MCF 10A (cell line): ENCODE data around the gene SLC25A12. TPM values are rescaled to one million over a fixed set of nuclear protein-coding genes. Genes with fewer than 3 reads are reported as not detected.
A peak's percentile ranks its signal among the peaks of the same experiment; 100 is the strongest.

ENCODE experiments used
- BruUV-seq: library from RNA; stranded (reverse); fragments of 400-500 nt; replicated peaks from 2 replicates; lab custom pipeline; 2021; lab: Mats Ljungman, UMichigan
- CTCF ChIA-PET: fragments of 300-600 bp; sonication (Branson Sonifier 250); formaldehyde crosslinking; extraction: SDS; loops from one replicate; lab custom pipeline; 2021; ENCODE audit warnings: antibody characterized with exemption, inconsistent platforms; lab: Yijun Ruan, JAX
- POLR2A ChIA-PET: fragments of 300-600, 350-650 bp; sonication (Branson Sonifier 250); formaldehyde crosslinking; extraction: SDS; loops from one replicate; lab custom pipeline; 2020; ENCODE audit warnings: antibody characterized with exemption, inconsistent platforms; lab: Yijun Ruan, JAX
- DNase-seq: peaks from one replicate; pipeline ENCODE4 v3.0.0-alpha.2; 2018; ENCODE audit not compliant: unreplicated experiment
- H3K27ac Mint-ChIP-seq: one replicate; pipeline ENCODE4 v1.8.0; 2022; ENCODE audit warnings: mild to moderate bottlenecking, low read depth, mixed read lengths; ENCODE audit not compliant: unreplicated experiment
- H3K27me3 Mint-ChIP-seq: one replicate; pipeline ENCODE4 v1.8.0; 2022; ENCODE audit warnings: mixed read lengths; ENCODE audit not compliant: insufficient read depth, unreplicated experiment
- H3K36me3 Mint-ChIP-seq: one replicate; pipeline ENCODE4 v1.8.0; 2022; ENCODE audit warnings: mild to moderate bottlenecking, moderate library complexity, mixed read lengths; ENCODE audit not compliant: insufficient read depth, unreplicated experiment
- H3K4me1 Mint-ChIP-seq: one replicate; pipeline ENCODE4 v1.8.0; 2022; ENCODE audit warnings: mixed read lengths; ENCODE audit not compliant: insufficient read depth, unreplicated experiment
- H3K4me3 Mint-ChIP-seq: one replicate; pipeline ENCODE4 v1.8.0; 2022; ENCODE audit warnings: mild to moderate bottlenecking, moderate library complexity, mixed read lengths; ENCODE audit not compliant: unreplicated experiment
- H3K9me3 Mint-ChIP-seq: one replicate; pipeline ENCODE4 v1.8.0; 2022; ENCODE audit warnings: mixed read lengths; ENCODE audit not compliant: unreplicated experiment
- CTCF ChIP-seq: fragments of 200-600 bp; IDR thresholded peaks from one replicate; pipeline ENCODE4 v1.8.0; 2022; ENCODE audit warnings: antibody characterized with exemption, mild to moderate bottlenecking; ENCODE audit not compliant: unreplicated experiment
- intact Hi-C: fragments of 100-400 bp; cut with micrococcal nuclease; formaldehyde crosslinking; loops from 2 replicates; pipeline ENCODE4 v1.14.1; 2022
- total RNA-seq: library from RNA; stranded (reverse); gene quantifications from 2 replicates; pipeline ENCODE4 v1.2.3, GENCODE V29; 2022

SLC25A12 gene
- total RNA-seq, 1 experiment from 2014 or later, result 12.5 TPM

DNA sequence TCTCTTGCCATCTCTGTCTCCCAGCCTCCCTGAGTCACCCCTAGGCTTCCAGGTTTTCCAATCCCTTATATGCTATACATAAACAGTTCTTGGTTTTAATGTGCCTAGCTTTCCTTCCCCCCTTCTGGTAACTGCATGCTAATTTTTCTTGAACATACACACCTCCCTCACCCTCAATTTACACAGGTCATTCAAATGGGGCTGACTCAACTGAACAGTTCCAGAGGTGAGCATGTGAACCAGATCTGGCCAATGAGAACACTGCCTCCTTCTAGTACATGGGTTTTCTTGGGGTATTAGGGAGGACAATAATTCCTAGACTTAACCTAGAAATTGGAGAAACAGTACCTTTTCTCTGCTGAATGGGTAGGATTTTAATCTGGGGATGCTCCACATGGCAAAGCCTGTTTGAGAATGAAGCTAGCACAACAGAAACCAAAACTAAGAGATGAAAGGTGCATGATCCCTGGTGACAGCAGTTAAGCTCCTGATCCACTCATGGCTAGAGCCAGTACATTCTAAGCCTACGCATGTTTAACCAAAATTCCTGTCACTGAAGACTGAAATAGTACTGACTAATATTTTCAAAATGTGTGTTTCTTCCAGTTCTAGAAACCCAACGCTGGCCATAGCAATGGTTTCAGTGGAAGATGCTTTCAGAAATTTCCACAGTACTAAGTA, 11.8 kb downstream of the SLC25A12 start:
- Mint-ChIP-seq H3K36me3 (peaks cover 17% of the 10 kb centered on the region), H3K9me3 (no peaks in the 10 kb centered on the region), H3K4me3 (no peak overlapping the region), H3K4me1 (peaks cover 14% of the 10 kb centered on the region), H3K27me3 (no peaks in the 10 kb centered on the region), H3K27ac (no peak overlapping the region)
- TF ChIP-seq CTCF, result no peak
- CTCF ChIA-PET, result interaction anchor here (1.6 kb wide), 1 partner anchor 10 kb away, joined by 4 read pairs; no protein-coding TSS in a partner anchor
- POLR2A ChIA-PET, result interaction anchor here (6.2 kb wide), 1 partner anchor 11 kb away, joined by 42 read pairs; the partner anchor contains the start of gene SLC25A12
- intact Hi-C loops, result no loop called here
- no peak for DNase-seq
- BruUV-seq, result no TSS peak

DNA sequence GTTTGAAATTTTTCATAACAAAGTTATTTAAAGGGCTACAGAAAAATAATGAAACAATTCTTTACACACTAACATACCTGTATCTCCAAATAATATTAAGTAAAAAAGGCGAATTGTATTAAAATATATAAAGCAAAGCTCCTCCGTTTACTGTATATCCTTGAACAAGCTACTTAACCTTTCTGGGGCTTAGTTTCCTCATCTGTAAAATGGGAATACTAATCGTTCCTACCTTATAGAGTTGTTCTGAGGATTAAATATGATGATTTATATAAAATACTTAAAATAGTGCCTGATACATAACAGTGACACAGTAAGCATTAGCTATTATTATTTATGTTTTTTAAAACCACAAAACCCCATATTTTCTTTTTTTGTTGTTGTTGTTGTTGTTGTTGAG, 13.3 kb downstream of the SLC25A12 start:
- Mint-ChIP-seq H3K9me3 (no peaks in the 10 kb centered on the region), H3K27me3 (no peaks in the 10 kb centered on the region), H3K36me3 (peaks cover 13% of the 10 kb centered on the region), H3K4me3 (no peak overlapping the region), H3K27ac (no peak overlapping the region), H3K4me1 (peaks cover 14% of the 10 kb centered on the region)
- CTCF ChIA-PET, result interaction anchor here (0.7 to 1.1 kb wide), 3 partner anchors 12 to 23 kb away, joined by 3 read pairs; partner anchors contain the start of gene SLC25A12
- POLR2A ChIA-PET, result interaction anchor here (6.2 kb wide), 1 partner anchor 13 kb away, joined by 42 read pairs; the partner anchor contains the start of gene SLC25A12
- no TSS peak for BruUV-seq
- intact Hi-C loops, result no loop called here
- no peak for DNase-seq
- no peak for TF ChIP-seq CTCF

GRCh38 chr2:171879865-171880264, 14.2 kb downstream of the SLC25A12 start:
- intact Hi-C loops, result no loop called here
- Mint-ChIP-seq H3K4me3 (no peak overlapping the region), H3K4me1 (peaks cover 14% of the 10 kb centered on the region), H3K27ac (no peak overlapping the region), H3K9me3 (no peaks in the 10 kb centered on the region), H3K27me3 (no peaks in the 10 kb centered on the region), H3K36me3 (peaks cover 20% of the 10 kb centered on the region)
- no peak for TF ChIP-seq CTCF
- POLR2A ChIA-PET, result interaction anchor here (0.6 to 6.2 kb wide), 3 partner anchors 13 to 171 kb away, joined by 3 to 42 read pairs (median 3); partner anchors contain the start of gene SLC25A12
- DNase-seq, result no peak
- no TSS peak for BruUV-seq
- CTCF ChIA-PET, result interaction anchor here (0.6 kb wide), 1 partner anchor 193 kb away, joined by 3 read pairs; no protein-coding TSS in a partner anchor

GRCh38 chr2:171878481-171878993, 15.5 kb downstream of the SLC25A12 start:
- Mint-ChIP-seq H3K27me3 (no peaks in the 10 kb centered on the region), H3K4me3 (no peak overlapping the region), H3K36me3 (peaks cover 19% of the 10 kb centered on the region), H3K27ac (peak overlapping the region; percentile 60), H3K4me1 (peaks cover 14% of the 10 kb centered on the region), H3K9me3 (no peaks in the 10 kb centered on the region)
- intact Hi-C loops, result no loop called here
- no TSS peak for BruUV-seq
- ChIA-PET CTCF (no interaction called here), POLR2A (interaction anchor here (1.0 to 6.2 kb wide), 4 partner anchors 12 to 44 kb away, joined by 3 to 42 read pairs (median 8); partner anchors contain the start of genes HAT1 and SLC25A12)
- no peak for TF ChIP-seq CTCF
- DNase-seq, result peak; percentile 51
